K562 (cell line): ENCODE results near the gene RC3H2. TPM values are rescaled to one million over a fixed set of nuclear protein-coding genes. Genes with fewer than 3 reads are reported as not detected.

Source experiments
- ARID3B ChIP-seq: fragments of 250-450 bp; sonication (Bioruptor Pico); IDR thresholded peaks from 2 replicates; pipeline ENCODE4 v1.4.0; 2020; ENCODE audit warnings: borderline replicate concordance
- BCL6 ChIP-seq: fragments of 250-450 bp; sonication (Bioruptor Pico); IDR thresholded peaks from 2 replicates; pipeline ENCODE4 v1.4.0; 2020
- E2F3 ChIP-seq: fragments of 250-450 bp; sonication (Bioruptor Pico); IDR thresholded peaks from 2 replicates; pipeline ENCODE4 v1.4.0; 2020; ENCODE audit warnings: mild to moderate bottlenecking
- E2F8 ChIP-seq: fragments of 450-650 bp; IDR thresholded peaks from 2 replicates; pipeline ENCODE4 v1.7.1; 2018; ENCODE audit warnings: mild to moderate bottlenecking, low read depth; ENCODE audit not compliant: partially characterized antibody
- ELF4 ChIP-seq: fragments of 450-650 bp; formaldehyde crosslinking; IDR thresholded peaks from 2 replicates; pipeline ENCODE4 v1.4.0; 2022; ENCODE audit warnings: missing genetic modification characterization
- ESRRA ChIP-seq: fragments of 450-650 bp; IDR thresholded peaks from 2 replicates; pipeline ENCODE4 v1.6.1; 2014; ENCODE audit warnings: low read depth, mild to moderate bottlenecking, moderate library complexity, borderline replicate concordance
- ETS1 ChIP-seq: conservative IDR thresholded peaks from 2 replicates; pipeline ENCODE4 v1.6.1; 2011; ENCODE audit warnings: low read depth, mild to moderate bottlenecking, low read length; ENCODE audit not compliant: control insufficient read depth
- MLX ChIP-seq, 2 experiments: fragments of 450-650 bp in 1 of 2; sonication (generic) in 1 of 2; formaldehyde crosslinking; conservative IDR thresholded peaks; 2 replicates each; pipeline versions ENCODE4 v1.4.0 to v1.8.1; 2020 to 2022; ENCODE audit warnings: mild to moderate bottlenecking in 1 of 2, missing genetic modification reagents in 1 of 2
- PHF21A ChIP-seq: fragments of 450-650 bp; IDR thresholded peaks from 2 replicates; pipeline ENCODE4 v1.6.1; 2017; ENCODE audit warnings: low read depth, borderline replicate concordance
- SRSF9 ChIP-seq: fragments of 200-400 bp; formaldehyde crosslinking; IDR thresholded peaks from 2 replicates; pipeline ENCODE4 v1.6.1; 2017; ENCODE audit warnings: low read depth, low read length, borderline replicate concordance
- TAF9B ChIP-seq: fragments of 450-650 bp; IDR thresholded peaks from 2 replicates; pipeline ENCODE4 v1.6.1; 2018; ENCODE audit warnings: mild to moderate bottlenecking; ENCODE audit not compliant: partially characterized antibody
- TAL1 ChIP-seq: fragments of 450-650 bp; IDR thresholded peaks from 2 replicates; pipeline ENCODE4 v1.6.1; 2016; ENCODE audit warnings: mild to moderate bottlenecking
- ZKSCAN1 ChIP-seq: fragments of 150-350 bp; IDR thresholded peaks from 2 replicates; pipeline ENCODE4 v1.6.1; 2016; ENCODE audit warnings: low read depth, low read length
- ZNF263 ChIP-seq: sonication (generic); formaldehyde crosslinking; IDR thresholded peaks from 2 replicates; pipeline ENCODE4 v1.8.0; 2022; ENCODE audit warnings: mild to moderate bottlenecking, missing genetic modification reagents, borderline replicate concordance
- ZNF830 ChIP-seq: fragments of 250-450 bp; sonication (Bioruptor Pico); IDR thresholded peaks from 2 replicates; pipeline ENCODE4 v1.5.0; 2021; ENCODE audit warnings: mild to moderate bottlenecking
- polyA plus RNA-seq, 8 experiments: library from polyadenylated mRNA; depleted of rRNA in 4 of 8; stranded (reverse) in 5 of 8; unstranded in 3 of 8; fragments of >200 nt; fragmentation: Nextera tagmentation in 2 of 8; fragmentation: Illumina TruSeq in 1 of 8; extraction: Ambion mirVana in 2 of 8; extraction: Trizol in 1 of 8; gene quantifications; 2 replicates each; pipeline versions ENCODE4 v1.2.1 to v1.2.3, GENCODE V29; 2011 to 2014; ENCODE audit warnings: inconsistent platforms in 1 of 8, missing spikeins in 1 of 8
- total RNA-seq, 7 experiments: library from RNA; depleted of rRNA in 6 of 7; stranded (reverse); fragments of >200 nt in 6 of 7; fragmentation: Illumina TruSeq in 2 of 7; extraction: Trizol in 2 of 7; gene quantifications; 2 replicates each; pipeline versions ENCODE4 v1.2.1 to v1.2.3, GENCODE V29; 2011 to 2021; ENCODE audit warnings: low replicate concordance in 1 of 7

Gene RC3H2
- total and polyA plus RNA-seq, 9 of the 15 experiments (the other 6 are each of a cell fraction or from before 2014, with no cell fraction given) = 5.6 to 35.4 (median 18.6) TPM

GRCh38 chr9:122931226-122932121 is 26.3 kb upstream of the RC3H2 start, which contains the start of gene ZBTB26 (continued):
- TF ChIP-seq ZNF263 (no peak), PHF21A (no peak), E2F8 (peak; percentile 84), BCL6 (CRISPR knock-in tag) (no peak), ZNF830 (no peak), SRSF9 (no peak), ESRRA (0 out of 2 replicates have a peak, but pooled peaks have one; percentile 51), ZKSCAN1 (0 out of 2 replicates have a peak, but pooled peaks have one; percentile 6), E2F3 (CRISPR knock-in tag) (no peak), TAF9B (peak; percentile 40), ARID3B (CRISPR knock-in tag) (no peak), ELF4 (no peak), TAL1 (0 out of 2 replicates have a peak, but pooled peaks have one; percentile 2), ETS1 (no peak), MLX (CRISPR knock-in tag; conservative IDR thresholded peaks at IDR 0.05) (no peak)
